GM19238 (cell line): ENCODE data around the gene DOCK7.

Experiments
- DNase-seq: peaks from one replicate; pipeline ENCODE4 v3.0.0; 2011; ENCODE audit warnings: low spot score; ENCODE audit not compliant: insufficient read length

The DOCK7 gene

DNA sequence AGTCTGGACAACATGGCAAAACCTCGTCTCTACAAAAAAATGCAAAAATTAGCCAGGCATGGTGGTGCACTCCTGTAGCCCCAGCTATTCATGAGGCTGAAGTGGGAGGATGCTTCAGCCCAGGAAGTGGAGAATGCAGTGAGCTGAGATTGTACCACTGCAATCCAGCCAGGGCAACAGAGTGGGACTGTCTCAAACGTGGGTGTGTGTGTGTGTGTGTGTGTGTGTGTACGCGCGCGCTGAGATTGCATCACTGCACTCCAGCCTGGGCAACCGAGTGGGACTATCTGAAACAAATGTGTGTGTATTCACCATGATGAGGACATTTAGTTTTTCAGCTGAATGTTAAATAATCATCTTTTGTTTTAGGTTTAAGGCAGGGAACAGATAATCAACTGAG is 230.2 kb downstream of the DOCK7 start:
- DNase-seq = no peak

DNA sequence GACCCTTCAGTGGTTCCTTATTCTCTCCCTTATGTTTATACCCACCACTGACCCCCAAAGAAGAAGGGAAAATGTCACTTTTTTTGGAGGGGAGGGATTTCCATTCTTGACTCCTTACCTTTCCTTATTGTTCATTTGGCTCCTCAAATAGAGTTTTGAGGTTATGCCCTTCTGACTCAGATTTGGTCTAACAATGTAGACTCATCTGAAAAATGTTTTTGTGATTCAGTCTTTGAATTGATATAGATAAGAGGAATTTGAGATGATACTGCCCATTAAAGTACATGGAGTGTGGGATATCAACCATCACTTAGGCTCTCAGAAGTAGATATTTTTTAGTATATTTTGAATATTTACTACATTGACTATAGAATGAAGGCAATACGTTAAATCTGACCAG is 235.2 kb downstream of the DOCK7 start:
- no peak for DNase-seq

DNA sequence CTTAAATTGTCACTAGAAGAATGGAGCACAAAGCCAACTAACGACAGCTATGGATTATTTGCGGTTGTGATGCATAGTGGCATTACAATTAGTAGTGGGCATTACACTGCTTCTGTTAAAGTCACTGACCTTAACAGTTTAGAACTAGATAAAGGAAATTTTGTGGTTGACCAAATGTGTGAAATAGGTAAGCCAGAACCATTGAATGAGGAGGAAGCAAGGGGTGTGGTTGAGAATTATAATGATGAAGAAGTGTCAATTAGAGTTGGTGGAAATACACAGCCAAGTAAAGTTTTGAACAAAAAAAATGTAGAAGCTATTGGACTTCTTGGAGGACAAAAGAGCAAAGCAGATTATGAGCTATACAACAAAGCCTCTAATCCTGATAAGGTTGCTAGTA is 237.9 kb downstream of the DOCK7 start:
- no peak for DNase-seq

DNA sequence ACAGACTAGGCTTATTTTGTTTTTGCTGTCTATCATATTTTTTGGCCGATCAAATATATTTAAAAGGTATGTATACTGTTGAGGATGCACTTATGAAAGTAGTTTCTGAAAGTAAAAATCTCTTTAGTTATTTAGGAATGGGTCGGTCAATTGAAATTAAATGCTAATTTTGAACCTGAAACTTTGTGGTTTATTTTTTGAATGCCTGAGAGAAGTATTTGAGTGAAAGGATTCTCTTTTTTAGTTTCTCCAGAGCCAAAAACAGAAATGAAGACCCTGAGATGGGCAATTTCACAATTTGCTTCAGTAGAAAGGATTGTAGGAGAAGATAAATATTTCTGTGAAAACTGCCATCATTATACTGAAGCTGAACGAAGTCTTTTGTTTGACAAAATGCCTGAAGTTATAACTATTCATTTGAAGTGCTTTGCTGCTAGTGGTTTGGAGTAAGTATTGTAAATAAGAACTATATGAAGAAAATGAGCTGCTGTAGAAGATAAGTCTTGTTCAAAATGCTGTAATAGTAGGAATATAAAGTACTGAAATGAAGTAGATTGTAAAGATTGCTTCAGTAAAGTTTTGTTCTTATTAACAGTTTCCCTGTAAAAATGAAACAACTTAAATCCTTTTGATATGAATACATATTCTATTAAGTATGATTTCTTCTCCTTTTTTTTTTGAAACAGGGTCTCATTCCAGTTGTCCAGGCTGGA is 239.8 kb downstream of the DOCK7 start:
- DNase-seq = no peak

DNA sequence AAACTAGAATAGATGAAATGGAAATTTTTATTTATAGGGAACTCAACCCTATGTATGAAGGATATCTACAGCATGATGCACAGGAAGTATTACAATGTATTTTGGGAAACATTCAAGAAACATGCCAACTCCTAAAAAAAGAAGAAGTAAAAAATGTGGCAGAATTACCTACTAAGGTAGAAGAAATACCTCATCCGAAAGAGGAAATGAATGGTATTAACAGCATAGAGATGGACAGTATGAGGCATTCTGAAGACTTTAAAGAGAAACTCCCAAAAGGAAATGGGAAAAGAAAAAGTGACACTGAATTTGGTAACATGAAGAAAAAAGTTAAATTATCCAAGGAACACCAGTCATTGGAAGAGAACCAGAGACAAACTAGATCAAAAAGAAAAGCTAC is 243.5 kb downstream of the DOCK7 start:
- no peak for DNase-seq

DNA sequence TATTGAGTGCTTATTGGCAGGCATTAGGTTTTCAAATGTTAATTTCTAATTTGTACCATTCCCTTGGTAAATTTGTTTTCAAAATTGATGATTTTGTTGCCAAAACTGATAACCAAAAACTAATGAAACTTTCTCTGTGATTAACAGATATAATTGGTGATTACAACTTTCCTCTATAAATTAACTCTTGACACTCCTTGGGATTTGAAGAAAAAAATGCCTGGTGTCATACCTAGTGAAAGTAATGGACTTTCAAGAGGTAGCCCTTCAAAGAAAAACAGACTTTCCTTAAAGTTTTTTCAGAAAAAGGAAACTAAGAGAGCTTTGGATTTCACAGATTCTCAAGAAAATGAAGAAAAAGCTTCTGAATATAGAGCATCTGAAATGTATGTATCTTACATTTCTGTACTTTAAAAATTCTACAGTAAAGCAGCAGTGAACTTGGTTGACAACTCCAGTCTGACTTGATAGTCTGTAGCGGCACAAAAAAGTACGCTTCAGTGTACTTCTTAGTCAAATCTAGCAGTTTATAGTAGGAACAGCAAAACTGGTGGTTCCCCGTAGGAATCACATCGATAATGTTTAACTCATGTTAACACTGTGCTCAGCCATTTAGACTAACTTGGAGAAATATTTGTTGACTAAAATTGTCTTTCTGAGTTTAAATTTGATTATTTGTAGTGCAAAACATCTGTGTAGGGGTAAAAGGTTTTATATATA is 248.4 kb downstream of the DOCK7 start:
- peak; percentile 23 for DNase-seq

DNA sequence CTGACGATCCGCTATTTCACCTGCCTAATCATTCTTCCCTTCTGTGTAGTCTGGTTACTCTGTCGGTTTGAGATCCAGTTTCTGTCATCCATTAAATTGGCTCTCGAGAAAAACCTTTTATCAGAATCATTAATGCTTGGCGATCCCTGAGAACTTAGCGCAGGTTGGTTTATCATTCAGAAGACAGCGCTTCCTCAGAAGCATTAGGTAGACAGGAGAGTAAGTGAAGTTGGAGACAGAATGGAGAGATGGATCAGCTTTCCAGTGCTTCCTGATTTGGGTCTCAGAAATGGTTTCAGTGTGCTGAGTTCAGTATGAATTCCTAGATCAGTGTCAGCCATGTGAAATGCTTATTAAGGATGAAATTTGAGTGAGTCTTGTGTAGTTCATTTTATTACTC is 250.0 kb downstream of the DOCK7 start:
- no peak for DNase-seq

DNA sequence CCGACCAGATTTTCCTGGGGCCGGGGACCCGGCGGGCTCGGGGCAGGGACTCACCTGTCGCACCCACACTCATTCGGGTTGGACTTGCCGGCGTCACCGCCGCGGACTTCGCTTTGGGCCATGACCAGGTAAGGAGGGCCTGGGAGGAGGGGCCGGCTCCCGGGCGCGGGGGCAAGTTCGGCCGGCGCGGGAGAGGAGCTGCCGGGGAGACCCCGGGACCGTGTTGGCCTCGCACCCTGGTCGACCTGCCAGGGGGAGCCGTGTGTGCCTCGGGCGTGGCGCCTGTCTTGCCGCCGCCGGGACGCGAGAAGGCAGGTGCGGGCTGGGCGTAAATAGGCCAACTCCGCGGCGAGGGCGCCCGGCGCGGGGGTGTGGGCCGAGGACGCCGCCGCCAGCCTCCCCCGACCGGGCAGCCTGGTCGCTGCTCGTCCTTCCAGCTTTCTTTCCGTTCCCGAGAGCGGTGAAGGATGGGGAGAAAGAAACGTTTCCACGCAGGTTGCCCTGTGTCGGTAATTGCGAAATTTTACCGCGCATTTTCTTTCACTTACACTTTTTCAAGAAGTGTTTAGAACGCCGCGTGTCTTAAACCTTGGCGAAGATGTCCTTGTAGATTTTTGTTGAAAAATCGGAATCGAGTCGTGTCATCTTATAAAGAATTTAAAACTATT is 250.8 kb downstream of the DOCK7 start:
- DNase-seq = no peak

DNA sequence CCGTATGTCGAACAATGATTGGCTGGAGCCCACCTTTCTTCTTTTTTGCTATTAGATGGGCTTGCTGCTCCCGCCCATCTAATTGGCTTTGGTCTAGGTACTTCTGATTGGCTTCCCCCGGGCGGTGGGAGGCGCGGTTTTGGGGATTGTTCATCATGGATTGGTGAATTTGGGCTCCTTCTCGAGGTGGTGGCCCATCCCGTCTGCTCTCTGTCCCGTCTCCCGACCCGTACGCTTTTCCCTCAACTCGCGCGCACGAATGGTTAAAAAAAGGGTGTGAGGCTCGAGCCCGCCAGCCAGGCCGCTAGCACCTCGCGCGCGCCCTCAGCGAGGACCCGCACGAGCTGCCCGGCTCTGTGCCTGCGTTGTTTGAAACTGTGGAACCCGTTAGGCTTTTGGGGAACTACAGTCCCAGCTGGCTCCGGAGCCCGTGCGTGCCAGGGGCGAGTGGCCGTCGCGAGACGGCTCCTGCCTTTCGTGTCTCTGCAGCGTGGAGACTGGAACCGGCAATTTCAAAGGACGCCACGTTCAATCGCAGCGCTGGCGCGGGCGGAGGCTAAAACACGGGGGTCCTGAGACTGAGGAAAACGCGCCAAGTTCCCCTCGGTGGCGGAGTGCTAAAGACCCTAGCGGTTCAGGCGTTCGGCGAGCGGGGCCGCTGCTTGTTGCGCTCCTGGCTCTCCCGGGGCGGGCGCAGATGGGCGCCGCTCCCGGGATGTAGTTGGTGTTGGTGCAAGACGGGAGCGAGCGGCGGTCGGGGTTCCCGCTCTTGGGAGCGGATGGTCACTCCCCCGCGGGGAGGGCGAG is 251.5 kb downstream of the DOCK7 start, which contains the start of gene USP1:
Gene USP1 (plus strand): TSS at position 584 of the 807 bp plus-strand sequence. CDS start 2,819 bp downstream, outside the sequence.
- peak; percentile 78 for DNase-seq

DNA sequence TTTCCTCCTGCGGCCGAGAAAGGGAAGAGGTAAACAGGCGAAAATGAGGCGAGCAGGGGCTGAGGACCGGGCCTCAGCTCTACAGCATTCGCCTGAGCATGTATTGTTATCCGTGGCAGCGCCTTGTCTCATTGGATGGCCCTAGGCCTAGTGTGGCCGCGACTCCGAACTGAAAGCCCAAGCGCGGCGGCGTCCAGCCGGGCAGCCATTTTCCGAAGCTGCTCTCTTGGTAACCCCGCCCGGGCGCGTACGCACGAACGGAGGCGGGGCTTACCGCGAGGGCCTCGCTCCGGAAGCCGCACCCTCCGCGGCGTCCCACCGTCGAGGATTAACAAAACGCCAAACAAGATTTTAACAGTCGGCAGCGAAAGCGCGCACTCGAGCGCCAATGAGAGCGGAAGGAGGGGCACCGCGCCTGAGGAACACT is 252.1 kb downstream of the DOCK7 start:
- DNase-seq = no peak

DNA sequence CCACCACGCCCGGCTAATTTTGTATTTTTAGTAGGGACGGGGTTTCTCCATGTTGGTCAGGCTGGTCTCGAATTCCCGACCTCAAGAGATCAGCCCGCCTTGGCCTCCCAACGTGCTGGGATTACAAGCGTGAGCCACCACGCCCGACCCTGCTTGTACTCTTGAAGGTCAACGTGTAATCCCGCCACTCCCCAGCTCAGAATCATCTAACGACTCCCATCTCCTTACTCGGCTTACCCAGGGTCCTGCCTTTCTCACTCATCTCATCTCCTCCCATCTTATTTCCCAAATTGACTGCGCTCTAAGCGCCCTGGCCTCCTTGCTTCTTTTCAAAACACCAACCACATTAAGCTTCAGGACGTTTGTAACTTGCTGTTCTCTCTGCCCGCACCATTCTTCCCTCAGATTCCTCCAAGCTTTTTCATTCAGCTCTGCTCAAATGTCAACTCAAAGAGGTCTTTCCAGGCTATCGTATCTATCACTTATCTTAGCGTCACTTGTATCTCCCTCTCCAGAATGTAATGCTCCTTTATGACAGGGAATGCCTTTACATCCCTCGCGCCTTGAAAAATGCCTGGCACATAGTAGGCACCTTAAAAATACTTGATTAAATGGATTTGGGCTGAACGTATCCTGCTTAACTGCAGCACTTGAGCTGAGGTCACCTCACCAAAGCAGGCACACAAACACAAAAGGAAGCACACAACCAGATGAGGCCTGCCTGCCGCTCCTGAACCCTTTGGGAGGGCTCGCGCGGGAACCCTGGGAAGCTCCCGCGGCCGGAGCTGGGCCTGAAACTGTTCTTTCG is 252.8 kb downstream of the DOCK7 start:
- no peak for DNase-seq

DNA sequence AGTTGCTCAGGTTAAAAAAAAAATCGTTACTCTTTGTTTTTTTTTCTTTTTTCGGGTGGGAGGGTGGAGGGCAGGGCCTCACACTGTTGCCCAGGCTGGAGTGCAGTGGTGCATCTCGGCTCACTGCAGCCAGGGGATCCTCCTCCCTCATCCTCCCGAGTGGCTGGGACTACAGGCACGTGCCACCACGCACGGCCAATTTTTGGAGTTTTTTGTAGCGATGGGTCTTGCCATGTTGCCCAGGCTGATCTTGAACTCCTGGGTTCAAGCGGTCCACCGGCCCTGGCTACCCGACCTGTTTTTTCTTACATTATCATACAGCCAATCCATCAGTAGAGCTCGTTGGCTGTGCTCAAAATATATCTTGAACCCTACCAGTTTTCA is 253.6 kb downstream of the DOCK7 start:
- no peak for DNase-seq

DNA sequence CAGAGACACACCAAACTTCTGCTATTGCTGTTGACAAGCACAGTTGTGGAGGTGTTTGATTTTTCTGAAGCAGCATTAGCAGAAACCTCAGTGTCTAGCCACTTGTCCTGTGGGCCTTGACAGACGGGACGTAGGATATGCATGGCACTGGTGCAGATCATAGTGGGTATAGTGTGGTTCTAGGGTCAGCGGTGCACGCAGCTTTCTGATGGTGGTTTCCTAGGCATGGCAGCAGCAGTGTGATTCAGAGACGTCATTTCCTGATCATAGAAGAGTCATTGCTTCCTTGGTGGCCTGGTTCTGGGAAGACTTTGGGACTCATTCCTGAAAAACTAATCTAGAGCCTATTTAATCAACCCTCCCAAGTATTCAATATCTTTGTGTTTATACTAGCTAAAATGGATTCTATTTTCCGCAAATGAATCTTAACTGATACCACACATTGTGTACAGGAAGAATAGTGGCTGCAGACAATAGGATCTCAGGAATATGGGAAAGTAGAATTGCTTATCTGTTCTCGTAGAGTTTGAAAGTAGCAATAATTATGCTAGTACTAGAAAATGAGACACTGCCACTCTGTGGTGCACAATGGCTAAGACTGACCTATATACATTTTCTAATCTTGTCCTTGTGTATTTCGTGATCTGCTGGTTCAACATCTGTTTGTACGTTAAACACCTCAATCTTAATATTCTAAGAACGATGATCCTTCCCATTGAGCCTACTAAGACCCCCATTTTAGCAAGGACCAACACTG is 254.1 kb downstream of the DOCK7 start:
- no peak for DNase-seq

DNA sequence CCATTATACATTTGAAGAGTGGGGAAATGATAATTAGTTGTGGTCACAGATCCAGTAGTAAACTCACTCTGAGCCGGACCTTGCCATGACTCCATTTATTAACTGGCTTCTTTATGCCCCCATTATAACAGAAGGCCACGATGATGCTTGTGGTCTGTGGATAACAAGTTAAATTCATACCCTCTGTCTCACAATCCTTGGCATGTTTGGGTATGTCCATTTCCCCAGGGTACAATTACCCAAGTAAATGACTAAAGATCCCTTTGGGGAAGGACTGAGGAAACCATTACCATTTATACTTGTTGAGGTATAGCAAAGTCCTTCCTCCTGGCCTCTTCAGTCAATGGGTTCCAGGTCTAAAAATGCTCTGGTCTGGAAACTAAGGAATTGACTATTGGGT is 258.6 kb downstream of the DOCK7 start:
- no peak for DNase-seq

DNA sequence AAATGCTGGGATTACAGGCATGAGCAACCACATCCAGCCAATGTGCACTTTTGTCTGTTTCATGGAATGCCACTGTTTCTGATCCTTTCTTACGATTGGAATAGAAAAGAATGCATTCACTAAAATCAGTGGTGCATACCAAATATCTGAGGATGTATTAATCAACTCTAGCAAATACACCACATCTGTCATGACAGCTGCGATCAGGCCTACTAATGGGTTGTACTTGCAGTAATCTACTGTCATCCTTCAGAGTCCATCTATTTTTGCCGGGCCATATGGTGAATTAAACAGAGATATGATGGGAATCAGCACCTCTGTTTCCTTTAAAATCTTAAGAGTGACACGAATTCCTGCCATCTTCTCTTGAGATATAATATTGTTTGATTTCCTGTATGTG is 259.8 kb downstream of the DOCK7 start:
- no peak for DNase-seq

DNA sequence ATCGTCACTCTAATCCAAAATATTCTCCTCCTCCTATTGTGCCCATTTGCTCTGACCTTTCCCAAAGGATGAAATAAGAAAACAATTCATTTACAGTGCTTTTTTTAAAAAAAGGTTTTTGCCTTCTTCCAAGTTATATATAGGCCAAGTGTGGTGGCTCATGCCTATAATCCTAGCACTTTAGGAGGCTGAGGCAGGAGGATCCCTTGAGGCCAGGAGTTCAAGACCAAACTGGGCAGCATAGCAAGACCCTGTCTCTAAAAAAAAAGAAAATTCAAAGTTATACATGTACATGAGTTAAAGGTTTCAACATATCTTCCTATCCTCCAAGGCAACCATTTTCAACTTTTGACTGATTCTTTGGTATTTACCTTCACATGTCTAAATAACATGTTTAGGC is 261.4 kb downstream of the DOCK7 start:
- DNase-seq = no peak

DNA sequence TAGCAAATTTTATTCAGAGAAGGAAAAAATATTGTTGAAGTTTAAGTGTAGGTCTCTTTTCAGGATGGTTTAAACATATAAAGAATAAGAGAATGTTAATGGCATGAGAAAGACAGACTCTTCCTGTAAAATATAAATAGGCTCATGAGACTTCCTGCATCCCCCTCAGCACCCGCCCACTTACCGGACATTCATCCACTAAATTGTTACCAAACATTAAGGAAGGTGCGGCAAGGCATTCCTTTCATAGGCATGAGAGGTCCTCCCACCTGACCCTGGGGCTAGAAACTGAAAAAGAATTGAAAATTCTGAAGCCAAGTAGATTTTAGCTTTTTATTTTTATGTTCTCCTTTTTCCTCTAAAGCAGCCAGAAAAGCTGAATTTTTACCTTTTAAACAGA is 261.9 kb downstream of the DOCK7 start:
- DNase-seq = no peak

DNA sequence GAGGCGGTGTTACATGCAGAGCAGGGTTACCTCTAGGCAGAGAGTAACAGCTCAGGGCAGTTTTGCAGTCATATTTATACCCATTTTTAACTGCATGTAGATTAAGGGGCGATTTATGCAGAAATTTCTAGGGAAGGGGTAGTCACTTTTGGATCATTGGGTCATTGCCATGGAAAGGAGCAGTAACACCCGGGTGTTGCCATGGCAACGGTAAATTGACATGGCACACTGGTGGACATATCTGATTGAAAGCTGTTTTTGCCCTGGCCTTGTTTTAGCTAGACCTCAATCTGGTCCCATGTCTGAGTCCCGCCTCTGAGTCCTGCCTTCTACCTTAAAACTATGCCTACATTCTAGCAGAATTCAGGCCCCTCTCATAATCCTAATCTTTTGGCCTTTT is 263.1 kb downstream of the DOCK7 start:
- DNase-seq = no peak

DNA sequence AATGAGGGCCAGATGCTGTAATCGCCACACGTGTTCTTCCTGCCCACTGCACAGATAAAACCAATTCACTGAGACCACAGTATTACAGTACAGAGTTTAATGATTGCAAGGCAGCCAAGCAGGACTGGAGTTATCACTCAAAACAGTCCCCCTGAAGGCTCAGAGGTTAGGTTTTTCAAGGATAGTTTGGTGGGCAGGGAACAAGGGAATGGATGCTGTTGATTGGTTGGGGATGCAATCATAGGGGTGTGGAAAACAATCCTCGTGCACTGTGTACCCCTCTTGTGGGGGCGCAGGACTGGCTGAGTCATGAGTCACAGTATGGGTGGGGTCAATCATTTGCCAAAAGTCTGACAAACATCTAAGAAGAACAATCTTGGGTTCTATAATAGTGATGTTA is 263.8 kb downstream of the DOCK7 start:
- DNase-seq = no peak

DNA sequence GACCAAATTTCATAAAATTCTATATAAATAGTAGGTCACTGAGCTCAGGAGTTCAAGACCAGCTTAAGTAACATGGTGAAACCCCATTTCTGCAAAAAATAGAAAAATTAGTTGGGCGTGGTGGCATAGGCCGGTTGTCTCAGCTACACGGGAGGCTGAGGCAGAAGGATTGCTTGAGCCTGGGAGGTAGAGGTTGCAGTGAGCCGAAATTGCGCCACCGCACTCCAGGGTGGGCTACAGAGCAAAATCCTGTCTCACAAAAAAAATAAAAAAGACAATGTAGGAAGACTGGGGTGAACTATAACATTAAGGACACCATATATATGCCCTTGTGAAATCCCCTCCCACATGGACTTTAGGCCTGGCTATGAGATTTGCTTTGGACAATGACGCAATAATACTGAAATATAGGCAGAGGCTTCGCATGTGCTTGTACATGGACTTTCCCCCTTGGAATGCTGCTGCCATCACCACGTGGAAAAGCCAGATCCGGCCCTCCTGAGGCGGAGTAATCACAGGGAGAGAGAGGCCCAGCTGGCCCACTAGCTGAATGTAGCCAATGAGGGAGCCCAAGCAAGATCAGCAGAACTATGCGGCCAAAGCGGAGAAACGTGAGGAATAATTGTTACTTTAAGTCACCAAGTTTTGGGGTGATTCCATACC is 264.5 kb downstream of the DOCK7 start:
- DNase-seq = no peak
